ENCODE results near the gene EXOC3L4. TPM values are rescaled to one million over a fixed set of nuclear protein-coding genes. Genes with fewer than 3 reads are reported as not detected.
A peak's percentile ranks its signal among the peaks of the same experiment; 100 is the strongest.

The EXOC3L4 gene
- polyA plus RNA-seq, 1 of the 3 experiments (the other 2 are of a cell fraction), result 0.46 TPM

DNA sequence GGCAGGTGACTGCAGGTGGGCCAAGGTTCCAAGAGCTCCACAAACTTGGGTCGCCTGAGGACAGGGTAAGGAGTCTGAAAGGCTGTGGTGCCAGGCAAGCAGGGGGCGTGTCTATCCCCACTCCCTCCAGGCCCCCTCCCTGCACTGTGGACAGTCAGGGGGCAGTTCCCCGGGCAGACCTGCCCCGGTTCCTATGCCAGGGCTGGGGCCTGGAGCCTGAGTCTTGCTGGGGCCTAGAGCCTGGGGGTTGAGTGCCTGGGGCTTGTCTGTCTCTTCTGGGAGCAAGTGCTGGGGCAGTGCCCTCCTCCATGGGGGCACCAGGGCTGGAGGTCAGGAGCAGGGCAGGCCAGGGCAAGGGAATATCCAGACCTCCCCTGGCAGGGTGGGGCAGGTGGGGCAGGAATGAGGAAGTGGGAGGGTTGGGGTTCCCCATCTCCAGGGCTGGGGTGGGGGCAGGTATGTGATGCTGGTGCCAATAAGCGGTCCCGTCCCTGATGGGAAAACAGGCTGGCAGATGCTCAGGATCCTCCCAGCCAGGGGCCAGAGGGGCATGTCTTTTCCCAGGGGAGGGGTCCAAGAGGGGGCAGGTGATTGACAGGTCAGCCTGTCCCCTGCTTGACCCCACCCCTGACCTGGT, 16.8 kb downstream of the EXOC3L4 start:
- peaks cover 7% of the 10 kb centered on the region for H3F3A ChIP-seq (replicated peaks; ENCODE audit: insufficient read depth)
- peak overlapping the region; percentile 55 to 78; a peak in 3 of 4 replicates for H3K27ac ChIP-seq (ENCODE audit: low read depth in 2 of 2, low read length in 1 of 2)
- peak overlapping the region; percentile 74; the same call in 1 of the 2 replicates for H3K4me2 ChIP-seq
- no peaks in the 10 kb centered on the region for H3K79me2 ChIP-seq (ENCODE audit: insufficient read depth)
- DNase-seq, result no peak
- H3K27me3 ChIP-seq (ENCODE audit: insufficient read depth), result no peaks in the 10 kb centered on the region
- H3K4me1 ChIP-seq (ENCODE audit: control insufficient read depth in 1 of 2, insufficient read depth in 2 of 2, low read depth in 1 of 2, low read length in 1 of 2), result peaks cover 24 to 28% of the 10 kb centered on the region in 2 experiments; a peak in 3 of 4 replicates
- H3K9me3 ChIP-seq, result no peaks in the 10 kb centered on the region
- TF ChIP-seq SIN3A (IDR thresholded peaks at IDR 0.05; ENCODE audit: borderline replicate concordance, low read depth, low read length) (no peak), RFX5 (IDR thresholded peaks at IDR 0.05; ENCODE audit: low read length) (no peak), YY1 (IDR thresholded peaks at IDR 0.05; ENCODE audit: low read depth) (no peak), SMC3 (IDR thresholded peaks at IDR 0.05; ENCODE audit: low read depth, low read length) (no peak), RCOR1 (IDR thresholded peaks at IDR 0.05; ENCODE audit: low read length) (no peak), RAD21 (IDR thresholded peaks at IDR 0.05; ENCODE audit: low read length) (no peak), NFIC (IDR thresholded peaks at IDR 0.05; ENCODE audit: borderline replicate concordance) (no peak), GATA2 (CRISPR knock-in tag; IDR thresholded peaks at IDR 0.05) (no peak), FOXM1 (IDR thresholded peaks at IDR 0.05; ENCODE audit: low read depth) (no peak), FOXJ3 (CRISPR knock-in tag; IDR thresholded peaks at IDR 0.05) (no peak)
- TF ChIP-seq, protein P1, sequence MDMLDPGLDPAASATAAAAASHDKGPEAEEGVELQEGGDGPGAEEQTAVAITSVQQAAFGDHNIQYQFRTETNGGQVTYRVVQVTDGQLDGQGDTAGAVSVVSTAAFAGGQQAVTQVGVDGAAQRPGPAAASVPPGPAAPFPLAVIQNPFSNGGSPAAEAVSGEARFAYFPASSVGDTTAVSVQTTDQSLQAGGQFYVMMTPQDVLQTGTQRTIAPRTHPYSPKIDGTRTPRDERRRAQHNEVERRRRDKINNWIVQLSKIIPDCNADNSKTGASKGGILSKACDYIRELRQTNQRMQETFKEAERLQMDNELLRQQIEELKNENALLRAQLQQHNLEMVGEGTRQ (IDR thresholded peaks at IDR 0.05; ENCODE audit: borderline replicate concordance, low read depth, low read length), result no peak
- TF ChIP-seq, protein P2, sequence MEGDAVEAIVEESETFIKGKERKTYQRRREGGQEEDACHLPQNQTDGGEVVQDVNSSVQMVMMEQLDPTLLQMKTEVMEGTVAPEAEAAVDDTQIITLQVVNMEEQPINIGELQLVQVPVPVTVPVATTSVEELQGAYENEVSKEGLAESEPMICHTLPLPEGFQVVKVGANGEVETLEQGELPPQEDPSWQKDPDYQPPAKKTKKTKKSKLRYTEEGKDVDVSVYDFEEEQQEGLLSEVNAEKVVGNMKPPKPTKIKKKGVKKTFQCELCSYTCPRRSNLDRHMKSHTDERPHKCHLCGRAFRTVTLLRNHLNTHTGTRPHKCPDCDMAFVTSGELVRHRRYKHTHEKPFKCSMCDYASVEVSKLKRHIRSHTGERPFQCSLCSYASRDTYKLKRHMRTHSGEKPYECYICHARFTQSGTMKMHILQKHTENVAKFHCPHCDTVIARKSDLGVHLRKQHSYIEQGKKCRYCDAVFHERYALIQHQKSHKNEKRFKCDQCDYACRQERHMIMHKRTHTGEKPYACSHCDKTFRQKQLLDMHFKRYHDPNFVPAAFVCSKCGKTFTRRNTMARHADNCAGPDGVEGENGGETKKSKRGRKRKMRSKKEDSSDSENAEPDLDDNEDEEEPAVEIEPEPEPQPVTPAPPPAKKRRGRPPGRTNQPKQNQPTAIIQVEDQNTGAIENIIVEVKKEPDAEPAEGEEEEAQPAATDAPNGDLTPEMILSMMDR (IDR thresholded peaks at IDR 0.05), result no peak
- H2AFZ ChIP-seq (ENCODE audit: low read depth), result no peak overlapping the region
- ChIA-PET CTCF (no interaction called here), POLR2A (no interaction called here)
- WGBS (ENCODE audit: low lambda C conversion rate), result 67% methylated on average over 2 of the region's 6 CpGs
- no peaks in the 10 kb centered on the region for H3K9me2 ChIP-seq
- no peaks in the 10 kb centered on the region for H4K20me1 ChIP-seq (ENCODE audit: insufficient read depth)
- no peak overlapping the region; the same call in 1 of the 2 replicates for H3K9ac ChIP-seq
- no peaks in the 10 kb centered on the region for H3K36me3 ChIP-seq (replicated peaks in 1 of 2; ENCODE audit: control insufficient read depth in 1 of 2, insufficient read depth in 2 of 2, low read length in 1 of 2)
- no peak overlapping the region for H3K4me3 ChIP-seq (ENCODE audit: low read depth in 2 of 2, low read length in 1 of 2)

DNA sequence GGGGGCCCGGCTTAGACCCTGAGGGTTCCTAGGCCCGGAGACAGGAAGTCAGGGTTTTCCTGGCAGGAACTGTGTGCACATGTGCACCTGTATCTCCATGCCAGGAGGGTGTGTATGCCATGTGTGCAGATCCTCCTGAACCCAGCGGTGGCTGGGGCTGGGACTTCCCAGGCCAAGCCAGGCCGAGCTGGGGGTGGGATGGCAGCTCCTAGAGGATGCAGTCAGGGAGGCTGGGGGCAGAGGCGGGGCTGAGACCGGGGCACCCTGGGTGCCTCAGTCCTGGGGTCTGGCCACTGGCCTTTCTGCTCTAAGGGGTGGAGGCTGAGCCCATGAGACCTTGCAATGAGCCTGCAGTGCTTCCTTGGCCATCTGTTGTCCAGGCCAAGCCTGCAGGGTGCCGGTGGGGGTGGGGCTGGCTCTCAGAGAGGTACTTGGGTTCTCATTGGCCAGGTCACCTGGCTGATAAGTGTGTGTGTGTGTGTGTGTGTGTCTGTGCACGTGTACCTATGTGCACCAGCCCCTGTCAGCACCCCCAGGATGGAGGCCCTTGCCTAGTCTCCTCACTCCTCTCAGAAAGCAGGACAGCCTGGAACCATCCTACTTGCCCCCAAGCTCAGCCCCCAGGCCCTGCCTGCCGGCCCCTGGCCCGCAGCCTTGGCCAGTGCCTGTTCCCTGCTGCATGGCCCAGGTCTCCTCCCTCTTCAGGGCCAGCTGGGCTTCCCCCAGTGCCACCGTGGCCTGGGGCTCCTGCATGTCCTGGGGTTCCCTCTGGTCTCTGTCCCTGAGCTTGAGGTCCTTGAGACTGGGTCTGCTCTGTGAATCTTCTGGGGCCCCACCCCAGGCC, 18.1 kb downstream of the EXOC3L4 start:
- H3K9ac ChIP-seq, result no peak overlapping the region
- H3K4me3 ChIP-seq (ENCODE audit: low read depth in 2 of 2, low read length in 1 of 2), result no peak overlapping the region
- no peaks in the 10 kb centered on the region for H4K20me1 ChIP-seq (ENCODE audit: insufficient read depth)
- no peak overlapping the region; a peak in 1 of 4 replicates for H3K27ac ChIP-seq (ENCODE audit: low read depth in 2 of 2, low read length in 1 of 2)
- no peaks in the 10 kb centered on the region for H3K79me2 ChIP-seq (ENCODE audit: insufficient read depth)
- H3K4me2 ChIP-seq, result no peak overlapping the region
- no peak for TF ChIP-seq SIN3A (IDR thresholded peaks at IDR 0.05; ENCODE audit: borderline replicate concordance, low read depth, low read length)
- TF ChIP-seq NFIC (IDR thresholded peaks at IDR 0.05; ENCODE audit: borderline replicate concordance), result no peak
- TF ChIP-seq, protein P3, sequence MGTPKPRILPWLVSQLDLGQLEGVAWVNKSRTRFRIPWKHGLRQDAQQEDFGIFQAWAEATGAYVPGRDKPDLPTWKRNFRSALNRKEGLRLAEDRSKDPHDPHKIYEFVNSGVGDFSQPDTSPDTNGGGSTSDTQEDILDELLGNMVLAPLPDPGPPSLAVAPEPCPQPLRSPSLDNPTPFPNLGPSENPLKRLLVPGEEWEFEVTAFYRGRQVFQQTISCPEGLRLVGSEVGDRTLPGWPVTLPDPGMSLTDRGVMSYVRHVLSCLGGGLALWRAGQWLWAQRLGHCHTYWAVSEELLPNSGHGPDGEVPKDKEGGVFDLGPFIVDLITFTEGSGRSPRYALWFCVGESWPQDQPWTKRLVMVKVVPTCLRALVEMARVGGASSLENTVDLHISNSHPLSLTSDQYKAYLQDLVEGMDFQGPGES (IDR thresholded peaks at IDR 0.05; ENCODE audit: low read depth, low read length), result no peak
- TF ChIP-seq GABPA (IDR thresholded peaks at IDR 0.05; ENCODE audit: low read depth), result no peak
- peak; percentile 31 for TF ChIP-seq CHD2 (IDR thresholded peaks at IDR 0.05; ENCODE audit: low read length, partially characterized antibody)
- TF ChIP-seq, protein P2 (IDR thresholded peaks at IDR 0.05), result no peak
- TF ChIP-seq EZH2phosphoT487 (IDR thresholded peaks at IDR 0.05; ENCODE audit: borderline replicate concordance, low read depth), result no peak
- TF ChIP-seq FOXJ3 (CRISPR knock-in tag; IDR thresholded peaks at IDR 0.05), result no peak
- no peaks in the 10 kb centered on the region for H3K27me3 ChIP-seq (ENCODE audit: insufficient read depth)
- POLR2A ChIA-PET, result no interaction called here
- DNase-seq, result no peak
- H3K9me3 ChIP-seq, result no peaks in the 10 kb centered on the region
- no peak overlapping the region for H2AFZ ChIP-seq (ENCODE audit: low read depth)
- H3K9me2 ChIP-seq, result no peaks in the 10 kb centered on the region
- 79% methylated on average over 4 of the region's 11 CpGs for WGBS (ENCODE audit: low lambda C conversion rate)
- peaks cover 24 to 28% of the 10 kb centered on the region in 2 experiments; a peak in 3 of 4 replicates for H3K4me1 ChIP-seq (ENCODE audit: control insufficient read depth in 1 of 2, insufficient read depth in 2 of 2, low read depth in 1 of 2, low read length in 1 of 2)
- H3K36me3 ChIP-seq (replicated peaks in 1 of 2; ENCODE audit: control insufficient read depth in 1 of 2, insufficient read depth in 2 of 2, low read length in 1 of 2), result no peaks in the 10 kb centered on the region
- peaks cover 7% of the 10 kb centered on the region for H3F3A ChIP-seq (replicated peaks; ENCODE audit: insufficient read depth)
- CTCF ChIA-PET, result interaction anchor here (0.6 to 1.6 kb wide), 2 partner anchors 8 to 11 kb away, joined by 3 to 19 read pairs; partner anchors contain the start of gene TNFAIP2

Measured in SK-N-SH (cell line).